T-cell (primary cell): ENCODE data around the gene ZNF66. TPM values are rescaled to one million over a fixed set of nuclear protein-coding genes. Genes with fewer than 3 reads are reported as not detected.
A peak's percentile ranks its signal among the peaks of the same experiment; 100 is the strongest.
"Not testable (repeated sequence)": the region's sequence is repeated elsewhere in the genome, so short reads cannot be mapped to it uniquely, and the experiment has no call there.

ENCODE experiments used
- ATAC-seq, 4 experiments: fragments of 200-7000 bp in 3 of 4; fragments of 150-1000 bp in 1 of 4; cut with Tn5 transposase; replicated peaks in 1 of 4; 1 replicate in 3 of 4; 2 replicates in 1 of 4; pipeline ENCODE4 v1.10.0; 2021; ENCODE audit warnings: moderate library complexity in 3 of 4, mild to moderate bottlenecking in 2 of 4, moderate number of reproducible peaks in 1 of 4
- CTCF ChIA-PET, 2 donors: fragments of 300-600 bp; sonication (Branson Sonifier 250); formaldehyde crosslinking; loops; one replicate each; lab custom pipeline; 2022; ENCODE audit warnings: antibody characterized with exemption in 2 of 2; lab: Charles Lee
- POLR2A ChIA-PET, 2 donors: fragments of 300-600 bp; sonication (Branson Sonifier 250); formaldehyde crosslinking; loops; one replicate each; lab custom pipeline; 2022; ENCODE audit warnings: antibody characterized with exemption in 2 of 2; lab: Charles Lee
- DNase-seq, 35 experiments: peaks; one replicate each; pipeline versions ENCODE4 v3.0.0 to v3.0.0-alpha.2; 2013 to 2023
- H3K27ac ChIP-seq: one replicate; pipeline ENCODE4 v1.5.1; 2013; ENCODE audit warnings: low read length
- H3K27me3 ChIP-seq, 2 experiments: replicated peaks in 1 of 2; 1 replicate in 1 of 2; 2 replicates in 1 of 2; pipeline versions ENCODE4 v1.6.1 to v1.7.0; 2013; ENCODE audit warnings: low read length in 1 of 2, mixed read lengths in 1 of 2; ENCODE audit not compliant: control insufficient read depth in 2 of 2, insufficient read depth in 2 of 2; ENCODE audit errors: extremely low read depth in 1 of 2
- H3K36me3 ChIP-seq, 2 donors: 1 replicate in 1 of 2; 2 replicates in 1 of 2; pipeline versions ENCODE4 v1.6.1 to v1.7.0; 2013; ENCODE audit warnings: low read length in 1 of 2; ENCODE audit not compliant: control insufficient read depth in 2 of 2, insufficient read depth in 1 of 2; ENCODE audit errors: extremely low read depth in 1 of 2
- H3K4me1 ChIP-seq, 2 experiments: 1 replicate in 1 of 2; 2 replicates in 1 of 2; pipeline versions ENCODE4 v1.6.1 to v1.7.0; 2013; ENCODE audit warnings: low read length in 2 of 2, mixed read lengths in 1 of 2; ENCODE audit not compliant: insufficient read depth in 2 of 2, control insufficient read depth in 1 of 2; ENCODE audit errors: extremely low read depth in 1 of 2
- H3K4me3 ChIP-seq, 2 donors: 1 replicate in 1 of 2; 2 replicates in 1 of 2; pipeline versions ENCODE4 v1.5.1 to v1.7.0; 2013; ENCODE audit warnings: mild to moderate bottlenecking in 2 of 2, low read length in 1 of 2, moderate library complexity in 1 of 2; ENCODE audit not compliant: control insufficient read depth in 1 of 2; ENCODE audit errors: extremely low read depth in 1 of 2
- H3K9me3 ChIP-seq: 2 replicates; pipeline ENCODE4 v1.7.0; 2013
- H3K27ac Mint-ChIP-seq, 2 donors: one replicate each; pipeline ENCODE4 v1.8.0; 2020 to 2021; ENCODE audit warnings: mild to moderate bottlenecking in 2 of 2, mixed read lengths in 2 of 2
- H3K27me3 Mint-ChIP-seq, 2 donors: one replicate each; pipeline ENCODE4 v1.8.0; 2021 to 2022; ENCODE audit warnings: mixed read lengths in 2 of 2
- H3K36me3 Mint-ChIP-seq: one replicate; pipeline ENCODE4 v1.8.0; 2021; ENCODE audit warnings: mixed read lengths
- H3K4me1 Mint-ChIP-seq, 3 donors: one replicate each; pipeline ENCODE4 v1.8.0; 2020 to 2022; ENCODE audit warnings: mixed read lengths in 3 of 3, mild to moderate bottlenecking in 1 of 3
- H3K4me3 Mint-ChIP-seq, 3 donors: one replicate each; pipeline ENCODE4 v1.8.0; 2020 to 2022; ENCODE audit warnings: mild to moderate bottlenecking in 3 of 3, mixed read lengths in 3 of 3, moderate library complexity in 3 of 3
- H3K9me3 Mint-ChIP-seq, 3 donors: one replicate each; pipeline ENCODE4 v1.8.0; 2020 to 2022; ENCODE audit warnings: mixed read lengths in 3 of 3
- WGBS: methylation state at CpG from one replicate; pipeline ENCODE4 v1.1.5; 2013; ENCODE audit warnings: missing lambda C conversion rate; ENCODE audit not compliant: insufficient coverage; 5-methylcytosine and 5-hydroxymethylcytosine counted together
- total RNA-seq, 35 experiments: library from RNA in 6 of 35; stranded (reverse) in 6 of 35; fragments of 120-200 nt in 1 of 35; gene quantifications; one replicate each; pipeline versions ENCODE4 v1.2.1 to v1.2.4 and lab custom pipeline; 2013 to 2026

ZNF66 gene
- total RNA-seq, 5 donors from 2014 or later (not counting 1 experiment from before 2014, with no cell fraction given), result 9.3 to 13.1 (median 11.4) TPM

DNA sequence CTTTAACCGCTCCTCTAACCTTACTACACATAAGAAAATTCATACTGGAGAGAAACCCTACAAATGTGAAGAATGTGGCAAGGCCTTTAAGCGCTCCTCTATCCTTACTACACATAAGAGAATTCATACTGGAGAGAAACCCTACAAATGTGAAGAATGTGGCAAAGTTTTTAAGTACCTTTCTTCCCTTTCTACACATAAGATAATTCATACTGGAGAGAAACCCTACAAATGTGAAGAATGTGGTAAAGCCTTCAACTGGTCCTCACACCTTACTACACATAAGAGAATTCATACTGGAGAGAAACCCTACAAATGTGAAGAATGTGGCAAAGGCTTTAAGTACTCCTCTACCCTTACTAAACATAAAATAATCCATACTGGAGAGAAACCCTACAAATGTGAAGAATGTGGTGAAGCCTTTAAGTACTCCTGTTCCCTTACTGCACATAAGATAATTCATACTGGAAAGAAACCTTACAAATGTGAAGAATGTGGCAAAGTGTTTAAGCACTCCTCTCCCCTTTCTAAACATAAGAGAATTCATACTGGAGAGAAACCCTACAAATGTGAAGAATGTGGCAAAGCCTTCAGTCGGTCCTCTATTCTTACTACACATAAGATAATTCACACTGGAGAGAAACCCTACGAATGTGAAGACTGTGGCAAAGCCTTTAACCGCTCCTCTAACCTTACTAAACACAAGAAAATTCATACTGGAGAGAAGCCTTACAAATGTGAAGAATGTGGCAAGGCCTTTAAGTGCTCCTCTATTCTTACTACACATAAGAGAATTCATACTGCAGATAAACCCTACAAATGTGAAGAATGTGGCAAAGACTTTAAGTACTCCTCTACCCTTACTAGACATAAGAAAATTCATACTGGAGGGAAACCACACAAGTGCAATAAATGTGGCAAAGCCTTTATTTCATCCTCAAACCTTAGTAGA, 30.5 kb downstream of the ZNF66 start:
- Mint-ChIP-seq H3K9me3 (peaks cover 15 to 52% (median 29%) of the 10 kb centered on the region in 3 donors), H3K4me3 (peak overlapping the region in 1 of 3 donors; percentile 17), H3K36me3 (peaks cover 48% of the 10 kb centered on the region)
- H3K27me3 Mint-ChIP-seq, DNase-seq, CTCF ChIA-PET, H3K27ac Mint-ChIP-seq, H3K4me3 ChIP-seq, ATAC-seq, H3K36me3 ChIP-seq, POLR2A ChIA-PET, H3K4me1 ChIP-seq, H3K27me3 ChIP-seq, H3K27ac ChIP-seq, H3K4me1 Mint-ChIP-seq: not testable (repeated sequence)
- peaks cover 22% of the 10 kb centered on the region for H3K9me3 ChIP-seq
- WGBS, result no CpG with 5 or more reads among the region's 5 CpGs

DNA sequence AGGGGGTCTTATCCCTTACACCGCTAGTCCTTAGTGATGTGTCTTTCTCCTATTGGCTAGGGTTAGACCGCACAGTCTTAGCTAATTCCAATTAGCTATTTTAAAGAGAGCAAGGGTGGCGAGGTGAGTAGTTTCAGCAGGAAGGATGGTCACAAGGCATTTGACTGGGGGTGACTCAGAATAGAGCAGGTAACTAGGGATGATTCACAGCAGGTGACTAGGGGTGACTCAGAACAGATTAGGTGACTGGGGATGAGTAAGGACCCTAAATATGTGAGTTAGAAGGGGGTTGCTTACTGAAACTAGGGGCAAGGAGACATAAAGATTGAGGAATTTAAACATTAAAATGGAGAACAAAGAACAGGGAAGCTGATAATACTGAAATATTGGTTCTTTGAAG, 64.3 kb downstream of the ZNF66 start:
- no peak overlapping the region for H3K27ac Mint-ChIP-seq
- ChIA-PET CTCF (no interaction called here), POLR2A (no interaction called here)
- Histone ChIP-seq H3K27ac (no peak overlapping the region), H3K9me3 (peaks cover 8% of the 10 kb centered on the region), H3K4me1 (no peaks in the 10 kb centered on the region), H3K4me3 (no peak overlapping the region), H3K27me3 (no peaks in the 10 kb centered on the region), H3K36me3 (no peaks in the 10 kb centered on the region)
- H3K27me3 Mint-ChIP-seq, result no peaks in the 10 kb centered on the region
- no peak overlapping the region for H3K4me3 Mint-ChIP-seq
- ATAC-seq (no peak), DNase-seq (no peak)
- peaks cover 20 to 58% (median 43%) of the 10 kb centered on the region in 3 donors for H3K9me3 Mint-ChIP-seq
- WGBS, result 90% methylated on average over 2 of the region's 3 CpGs
- H3K4me1 Mint-ChIP-seq, result no peaks in the 10 kb centered on the region
- H3K36me3 Mint-ChIP-seq, result peaks cover 16% of the 10 kb centered on the region

Other genes with a start within 250 kb of the ZNF66 start
- 10 to 100 TPM; 17.9 to 35.1 (median 32.5) TPM for gene ZNF737, start 210.5 kb upstream of the ZNF66 start, total RNA-seq
- 10 to 100 TPM in 2 of 5 donors, 1 to 10 TPM in 3; 5.6 to 12.1 (median 9.7) TPM for gene ZNF626, start 114.7 kb upstream of the ZNF66 start, total RNA-seq
- 10 to 100 TPM in 1 of 5 donors, 1 to 10 TPM in 4; 4.6 to 10.5 (median 6.1) TPM for gene ZNF85, start 146.9 kb downstream of the ZNF66 start, total RNA-seq
- 10 to 100 TPM; 33.2 to 47.3 (median 45.2) TPM for gene ZNF430, start 244.4 kb downstream of the ZNF66 start, total RNA-seq